CD14-positive monocyte (primary cell): ENCODE measurements around the gene MIF. TPM values are rescaled to one million over a fixed set of nuclear protein-coding genes. Genes with fewer than 3 reads are reported as not detected.

Experiments
- DNase-seq, 3 donors: peaks; one replicate each; pipeline ENCODE4 v3.0.0-alpha.2; 2011 to 2022
- H2AFZ ChIP-seq: 2 replicates; pipeline ENCODE4 v1.6.0; 2012; ENCODE audit warnings: mild to moderate bottlenecking, low read depth, low read length, inconsistent platforms; ENCODE audit not compliant: insufficient read depth, poor library complexity, severe bottlenecking
- H3K27ac ChIP-seq, 2 donors: 1 replicate in 1 of 2; 2 replicates in 1 of 2; pipeline ENCODE4 v1.5.1; 2012 to 2013; ENCODE audit warnings: low read length in 2 of 2, control low read depth in 1 of 2, inconsistent platforms in 1 of 2, low read depth in 1 of 2, mild to moderate bottlenecking in 1 of 2
- H3K27me3 ChIP-seq, 2 donors: one replicate each; pipeline versions ENCODE4 v1.6.0 to v1.6.1; 2011 to 2013; ENCODE audit warnings: low read length in 2 of 2; ENCODE audit not compliant: control insufficient read depth in 2 of 2, insufficient read depth in 2 of 2
- H3K36me3 ChIP-seq, 2 donors: replicated peaks in 1 of 2; 1 replicate in 1 of 2; 2 replicates in 1 of 2; pipeline versions ENCODE4 v1.5.1 to v1.6.1; 2012 to 2013; ENCODE audit warnings: low read length in 2 of 2, control low read depth in 1 of 2, inconsistent platforms in 1 of 2, mild to moderate bottlenecking in 1 of 2; ENCODE audit not compliant: insufficient read depth in 2 of 2, control insufficient read depth in 1 of 2
- H3K4me1 ChIP-seq, 2 donors: 1 replicate in 1 of 2; 2 replicates in 1 of 2; pipeline versions ENCODE4 v1.5.1 to v1.6.1; 2012 to 2013; ENCODE audit warnings: low read length in 2 of 2, control low read depth in 1 of 2, inconsistent platforms in 1 of 2, mild to moderate bottlenecking in 1 of 2, moderate library complexity in 1 of 2; ENCODE audit not compliant: insufficient read depth in 2 of 2, control insufficient read depth in 1 of 2
- H3K4me2 ChIP-seq: replicated peaks from 2 replicates; pipeline ENCODE3; 2012; ENCODE audit warnings: low read length, moderate library complexity, mild to moderate bottlenecking; ENCODE audit not compliant: poor library complexity, severe bottlenecking; ENCODE audit errors: extremely low read depth
- H3K4me3 ChIP-seq, 3 experiments: fragments of 200-600 bp in 1 of 3; sonication (generic) in 1 of 3; replicated peaks in 1 of 3; 1 replicate in 2 of 3; 2 replicates in 1 of 3; pipeline ENCODE4 v1.5.1; 2011 to 2013; ENCODE audit warnings: low read length in 3 of 3, mild to moderate bottlenecking in 3 of 3, control low read depth in 2 of 3, low read depth in 2 of 3, inconsistent platforms in 1 of 3, moderate library complexity in 1 of 3
- H3K79me2 ChIP-seq: 2 replicates; pipeline ENCODE4 v1.6.0; 2012; ENCODE audit warnings: mild to moderate bottlenecking, control low read depth, inconsistent platforms, low read length, moderate library complexity; ENCODE audit not compliant: insufficient read depth
- H3K9ac ChIP-seq: 2 replicates; pipeline ENCODE4 v1.6.0; 2017; ENCODE audit warnings: low read length, mild to moderate bottlenecking; ENCODE audit not compliant: insufficient read depth, poor library complexity, severe bottlenecking
- H3K9me3 ChIP-seq, 2 donors: replicated peaks in 1 of 2; 1 replicate in 1 of 2; 2 replicates in 1 of 2; pipeline versions ENCODE4 v1.5.1 to v1.6.1; 2012 to 2013; ENCODE audit warnings: low read length in 2 of 2, control low read depth in 1 of 2; ENCODE audit not compliant: control insufficient read depth in 1 of 2, insufficient read depth in 1 of 2
- H4K20me1 ChIP-seq: 2 replicates; pipeline ENCODE4 v1.6.0; 2012; ENCODE audit warnings: mild to moderate bottlenecking, low read length, control low read depth, moderate library complexity; ENCODE audit not compliant: insufficient read depth
- H3K27ac Mint-ChIP-seq, 7 donors: one replicate each; pipeline ENCODE4 v1.8.0; 2020; ENCODE audit warnings: mild to moderate bottlenecking in 7 of 7, mixed read lengths in 7 of 7, moderate library complexity in 6 of 7, inconsistent platforms in 2 of 7
- H3K27me3 Mint-ChIP-seq, 3 donors: one replicate each; pipeline ENCODE4 v1.8.0; 2021 to 2022; ENCODE audit warnings: low read depth in 3 of 3, mild to moderate bottlenecking in 3 of 3, mixed read lengths in 3 of 3, moderate library complexity in 3 of 3, inconsistent platforms in 1 of 3
- H3K36me3 Mint-ChIP-seq, 2 donors: one replicate each; pipeline ENCODE4 v1.8.0; 2020; ENCODE audit warnings: mixed read lengths in 2 of 2, inconsistent platforms in 1 of 2, mild to moderate bottlenecking in 1 of 2
- H3K4me1 Mint-ChIP-seq: one replicate; pipeline ENCODE4 v1.8.0; 2020; ENCODE audit warnings: mild to moderate bottlenecking, mixed read lengths
- H3K4me3 Mint-ChIP-seq, 2 donors: one replicate each; pipeline ENCODE4 v1.8.0; 2020; ENCODE audit warnings: mild to moderate bottlenecking in 2 of 2, mixed read lengths in 2 of 2, moderate library complexity in 1 of 2
- H3K9me3 Mint-ChIP-seq, 7 donors: one replicate each; pipeline ENCODE4 v1.8.0; 2020 to 2022; ENCODE audit warnings: mixed read lengths in 7 of 7, mild to moderate bottlenecking in 6 of 7, moderate library complexity in 6 of 7, inconsistent platforms in 2 of 7
- WGBS: methylation state at CpG from one replicate; pipeline ENCODE4 v1.1.5; 2013; ENCODE audit warnings: missing lambda C conversion rate; ENCODE audit not compliant: insufficient coverage; 5-methylcytosine and 5-hydroxymethylcytosine counted together
- intact Hi-C, 2 donors: fragments of 100-400 bp; cut with micrococcal nuclease; formaldehyde crosslinking; loops; one replicate each; pipeline versions ENCODE4 v1.15.0 to v1.15.1; 2023
- polyA plus RNA-seq, 3 donors: library from polyadenylated mRNA; depleted of rRNA in 1 of 3; unstranded in 2 of 3; stranded (reverse) in 1 of 3; fragments of 300-500 nt in 2 of 3; fragments of >200 nt in 1 of 3; fragmentation: Illumina TruSeq in 2 of 3; gene quantifications; 1 replicate in 2 of 3; 2 replicates in 1 of 3; pipeline ENCODE4 v1.2.3, GENCODE V29; 2012 to 2021
- TF ChIP-seq, protein P1 (sequence below): fragments of 200-600 bp; IDR thresholded peaks from one replicate; pipeline ENCODE4 v1.8.0; 2022; ENCODE audit warnings: antibody characterized with exemption, mild to moderate bottlenecking

The MIF gene
- polyA plus RNA-seq, 3 donors, result 66.4 to 390 (median 338) TPM

DNA sequence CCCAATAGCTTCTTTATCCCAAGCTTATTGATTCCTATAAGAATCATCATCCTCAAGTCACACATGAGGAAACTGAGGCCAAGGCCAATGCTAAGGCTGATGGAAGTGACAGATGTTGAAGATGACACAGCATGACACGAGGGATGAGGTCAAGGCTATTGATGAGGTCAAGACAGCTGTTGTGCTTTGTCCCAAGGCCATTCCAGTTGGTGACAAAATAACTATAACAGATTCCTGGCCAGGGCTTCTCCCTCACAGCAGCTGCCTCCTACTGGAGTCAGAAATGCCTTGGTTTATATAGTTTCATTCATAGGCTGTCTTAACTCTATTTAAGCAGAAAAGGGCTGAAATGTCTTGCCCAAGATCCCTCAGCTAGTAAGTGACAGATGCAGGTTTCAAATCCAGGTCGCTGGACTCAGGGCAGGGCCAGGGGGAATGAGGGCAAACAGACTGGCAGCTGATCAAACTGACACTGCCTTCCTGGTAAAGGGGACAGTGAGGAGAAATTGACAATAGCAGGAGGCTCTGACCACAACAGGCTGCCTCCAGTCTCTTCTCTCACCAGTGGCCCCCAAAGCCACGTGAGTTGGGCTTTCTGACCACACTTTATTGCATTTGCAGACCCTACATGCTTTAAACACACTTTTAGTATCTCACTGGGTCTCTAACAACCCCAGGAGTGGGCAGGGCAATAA is 16.5 kb downstream of the MIF start:
- Histone ChIP-seq H3K4me2 (no peak overlapping the region), H3K9me3 (no peaks in the 10 kb centered on the region), H2AFZ (no peak overlapping the region), H3K36me3 (no peaks in the 10 kb centered on the region), H3K4me1 (peaks cover 7 to 18% of the 10 kb centered on the region in 2 donors), H3K4me3 (no peak overlapping the region), H3K79me2 (no peaks in the 10 kb centered on the region), H3K27ac (no peak overlapping the region), H3K27me3 (no peaks in the 10 kb centered on the region), H3K9ac (no peak overlapping the region), H4K20me1 (no peaks in the 10 kb centered on the region)
- H3K9me3 Mint-ChIP-seq, result peaks cover 0 to 1% (median 0%) of the 10 kb centered on the region in 7 donors
- no peak for DNase-seq
- peaks cover 10% of the 10 kb centered on the region for H3K4me1 Mint-ChIP-seq
- no peak overlapping the region for H3K27ac Mint-ChIP-seq
- no peak overlapping the region for H3K4me3 Mint-ChIP-seq
- peaks cover 0 to 8% of the 10 kb centered on the region in 2 donors for H3K36me3 Mint-ChIP-seq
- intact Hi-C loops, result loop anchor here (5.0 kb wide), 2 partner anchors 62 to 123 kb away; partner anchors contain the start of genes DDT (in 1 of the 2) and SMARCB1 (in 1 of the 2)
- 92% methylated on average over 2 of the region's 3 CpGs for WGBS
- peaks cover 0 to 4% (median 1%) of the 10 kb centered on the region in 3 donors for H3K27me3 Mint-ChIP-seq
- TF ChIP-seq, protein P1, sequence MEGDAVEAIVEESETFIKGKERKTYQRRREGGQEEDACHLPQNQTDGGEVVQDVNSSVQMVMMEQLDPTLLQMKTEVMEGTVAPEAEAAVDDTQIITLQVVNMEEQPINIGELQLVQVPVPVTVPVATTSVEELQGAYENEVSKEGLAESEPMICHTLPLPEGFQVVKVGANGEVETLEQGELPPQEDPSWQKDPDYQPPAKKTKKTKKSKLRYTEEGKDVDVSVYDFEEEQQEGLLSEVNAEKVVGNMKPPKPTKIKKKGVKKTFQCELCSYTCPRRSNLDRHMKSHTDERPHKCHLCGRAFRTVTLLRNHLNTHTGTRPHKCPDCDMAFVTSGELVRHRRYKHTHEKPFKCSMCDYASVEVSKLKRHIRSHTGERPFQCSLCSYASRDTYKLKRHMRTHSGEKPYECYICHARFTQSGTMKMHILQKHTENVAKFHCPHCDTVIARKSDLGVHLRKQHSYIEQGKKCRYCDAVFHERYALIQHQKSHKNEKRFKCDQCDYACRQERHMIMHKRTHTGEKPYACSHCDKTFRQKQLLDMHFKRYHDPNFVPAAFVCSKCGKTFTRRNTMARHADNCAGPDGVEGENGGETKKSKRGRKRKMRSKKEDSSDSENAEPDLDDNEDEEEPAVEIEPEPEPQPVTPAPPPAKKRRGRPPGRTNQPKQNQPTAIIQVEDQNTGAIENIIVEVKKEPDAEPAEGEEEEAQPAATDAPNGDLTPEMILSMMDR, result no peak

DNA sequence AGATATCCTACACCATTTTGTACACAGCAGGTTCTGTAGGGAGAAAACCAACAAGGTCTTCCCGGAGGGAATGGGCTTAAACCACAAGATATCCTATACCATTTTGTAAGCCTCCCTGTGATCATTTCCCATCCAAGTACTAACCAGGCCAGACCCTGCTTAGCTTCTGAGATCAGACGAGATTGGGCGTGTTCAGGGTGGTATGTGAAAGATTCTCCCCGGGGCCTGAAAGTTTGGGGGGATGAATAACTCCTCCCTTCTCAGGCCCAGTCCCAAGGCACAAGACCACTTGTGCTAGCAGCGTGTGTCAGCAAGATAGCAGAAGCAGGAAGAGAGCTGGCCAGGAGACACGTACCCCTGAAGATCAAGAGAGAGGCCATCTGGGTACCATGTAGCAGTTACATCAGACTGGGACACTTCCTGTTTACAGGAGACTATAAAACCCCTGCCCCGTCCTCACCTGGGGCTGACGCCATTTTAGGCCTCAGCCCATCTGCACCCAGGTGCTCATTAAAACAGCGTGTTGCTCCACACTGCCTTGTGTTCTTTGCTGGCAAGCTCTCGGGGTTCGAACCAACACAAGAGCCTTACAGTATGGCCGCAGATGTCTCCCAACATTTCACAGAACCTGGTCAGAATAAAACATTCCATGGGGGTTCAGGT is 17.3 kb downstream of the MIF start:
- no peak overlapping the region for H3K4me3 Mint-ChIP-seq
- 77% methylated on average over 8 of the region's 12 CpGs for WGBS

More for the DNA sequence above, 17.3 kb downstream of the MIF start:
- peaks cover 7 to 18% of the 10 kb centered on the region in 2 donors for H3K4me1 ChIP-seq
- H3K9me3 Mint-ChIP-seq, result peaks cover 0 to 1% (median 0%) of the 10 kb centered on the region in 7 donors
- no peak overlapping the region for H3K27ac ChIP-seq
- no peaks in the 10 kb centered on the region for H3K27me3 ChIP-seq
- no peak for DNase-seq
- H3K27me3 Mint-ChIP-seq, result peaks cover 0 to 3% (median 2%) of the 10 kb centered on the region in 3 donors
- no peak overlapping the region for H3K4me2 ChIP-seq
- no peaks in the 10 kb centered on the region for H3K79me2 ChIP-seq
- H3K4me1 Mint-ChIP-seq, result peaks cover 10% of the 10 kb centered on the region
- peaks cover 1 to 8% of the 10 kb centered on the region in 2 donors for H3K36me3 Mint-ChIP-seq
- intact Hi-C loops, result loop anchor here (5.0 kb wide), 2 partner anchors 61 to 124 kb away; partner anchors contain the start of genes DDT (in 1 of the 2) and SMARCB1 (in 1 of the 2)
- no peak overlapping the region for H3K9ac ChIP-seq
- peak overlapping the region in 1 of 7 donors; percentile 23 for H3K27ac Mint-ChIP-seq
- TF ChIP-seq, protein P1, result no peak
- no peaks in the 10 kb centered on the region for H3K9me3 ChIP-seq
- H3K4me3 ChIP-seq, result no peak overlapping the region
- no peak overlapping the region for H2AFZ ChIP-seq
- no peaks in the 10 kb centered on the region for H4K20me1 ChIP-seq
- H3K36me3 ChIP-seq, result no peaks in the 10 kb centered on the region
